NOMO-1 treated with DMSO at 0.1 percent for 48 hours (cell line): Measurements from ENCODE around the gene TM9SF4.
A peak's percentile ranks its signal among the peaks of the same experiment; 100 is the strongest.
"Not testable (repeated sequence)": the region's sequence is repeated elsewhere in the genome, so short reads cannot be mapped to it uniquely, and the experiment has no call there.

ENCODE experiments used
- DNase-seq: peaks from one replicate; lab custom pipeline; 2025; ENCODE audit not compliant: unreplicated experiment; lab: John Stamatoyannopoulos, UW

TM9SF4 gene

DNA sequence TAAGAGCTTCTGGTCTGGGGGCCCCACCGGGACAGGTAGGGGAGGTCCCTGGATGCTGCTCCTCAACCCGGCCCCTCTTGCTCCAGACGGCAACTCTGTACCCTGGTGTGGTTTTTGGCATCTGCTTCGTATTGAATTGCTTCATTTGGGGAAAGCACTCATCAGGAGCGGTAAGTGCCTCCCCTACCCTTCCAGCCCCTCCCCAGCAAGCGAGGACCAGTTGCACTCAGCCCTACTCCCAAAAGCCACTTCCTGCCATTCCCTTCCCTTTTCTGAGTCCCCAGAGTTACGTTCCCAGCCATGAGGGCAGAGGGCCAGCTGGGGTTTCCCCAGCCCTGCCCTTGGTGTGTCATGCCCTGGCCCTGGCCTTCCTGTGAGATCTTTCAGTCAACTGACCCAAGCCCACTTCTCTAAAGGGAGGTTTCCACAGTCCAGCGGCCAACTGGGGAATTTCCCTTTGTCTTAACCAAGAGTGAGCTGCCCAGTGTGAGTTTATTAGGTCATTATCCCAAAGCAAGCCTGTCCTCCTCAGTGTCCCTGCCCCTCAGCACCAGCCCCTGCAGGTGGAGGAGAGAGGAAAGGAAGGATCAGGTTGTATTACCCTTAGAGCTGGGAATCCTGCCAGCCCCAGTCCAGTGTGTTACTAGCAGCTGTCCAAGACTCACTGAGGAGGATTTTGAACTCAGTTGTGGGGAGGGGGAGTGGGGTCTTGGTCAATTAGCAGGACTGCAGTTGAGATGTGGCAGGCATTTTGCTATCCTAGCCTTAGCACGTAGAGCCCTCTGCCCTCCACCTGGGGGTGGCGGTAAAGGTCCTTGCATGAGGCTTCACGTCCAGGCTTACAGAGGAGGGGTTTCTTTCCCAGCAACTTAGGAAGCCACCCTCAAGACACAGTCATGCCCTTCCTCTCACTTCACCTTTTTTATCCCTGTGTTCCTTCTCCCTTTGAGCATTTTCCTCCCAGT, 45.8 kb downstream of the TM9SF4 start:
- DNase-seq = peak; percentile 33

DNA sequence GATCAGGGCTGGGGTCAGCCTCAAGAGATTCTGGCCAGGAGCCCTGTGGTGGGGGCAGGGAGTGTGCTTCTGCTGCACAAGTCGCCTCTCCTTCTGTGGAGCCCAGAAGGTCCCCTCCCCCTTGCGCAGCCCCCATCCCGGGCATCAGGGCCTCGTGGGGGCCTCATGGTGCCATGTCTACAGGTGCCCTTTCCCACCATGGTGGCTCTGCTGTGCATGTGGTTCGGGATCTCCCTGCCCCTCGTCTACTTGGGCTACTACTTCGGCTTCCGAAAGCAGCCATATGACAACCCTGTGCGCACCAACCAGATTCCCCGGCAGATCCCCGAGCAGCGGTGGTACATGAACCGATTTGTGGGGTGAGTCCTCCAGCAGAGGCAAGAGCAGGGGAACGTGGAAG, 48.1 kb downstream of the TM9SF4 start:
- no peak for DNase-seq

DNA sequence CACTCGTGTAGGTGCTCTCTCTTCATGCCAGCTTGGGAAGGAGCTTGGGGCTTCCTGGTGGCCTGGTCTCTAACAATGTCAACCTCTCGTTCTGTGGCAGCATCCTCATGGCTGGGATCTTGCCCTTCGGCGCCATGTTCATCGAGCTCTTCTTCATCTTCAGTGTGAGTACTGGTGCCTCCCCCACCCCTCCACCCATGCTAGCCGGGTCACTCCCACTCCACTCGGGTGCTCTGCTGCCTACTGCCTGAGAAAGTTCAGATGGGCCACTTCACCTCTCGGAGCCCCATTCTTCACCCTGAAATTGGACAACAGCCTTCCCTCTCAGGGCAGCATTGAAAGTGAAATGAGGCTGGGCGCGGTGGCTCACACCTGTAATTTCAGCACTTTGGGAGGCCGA, 48.8 kb downstream of the TM9SF4 start:
- no peak for DNase-seq

DNA sequence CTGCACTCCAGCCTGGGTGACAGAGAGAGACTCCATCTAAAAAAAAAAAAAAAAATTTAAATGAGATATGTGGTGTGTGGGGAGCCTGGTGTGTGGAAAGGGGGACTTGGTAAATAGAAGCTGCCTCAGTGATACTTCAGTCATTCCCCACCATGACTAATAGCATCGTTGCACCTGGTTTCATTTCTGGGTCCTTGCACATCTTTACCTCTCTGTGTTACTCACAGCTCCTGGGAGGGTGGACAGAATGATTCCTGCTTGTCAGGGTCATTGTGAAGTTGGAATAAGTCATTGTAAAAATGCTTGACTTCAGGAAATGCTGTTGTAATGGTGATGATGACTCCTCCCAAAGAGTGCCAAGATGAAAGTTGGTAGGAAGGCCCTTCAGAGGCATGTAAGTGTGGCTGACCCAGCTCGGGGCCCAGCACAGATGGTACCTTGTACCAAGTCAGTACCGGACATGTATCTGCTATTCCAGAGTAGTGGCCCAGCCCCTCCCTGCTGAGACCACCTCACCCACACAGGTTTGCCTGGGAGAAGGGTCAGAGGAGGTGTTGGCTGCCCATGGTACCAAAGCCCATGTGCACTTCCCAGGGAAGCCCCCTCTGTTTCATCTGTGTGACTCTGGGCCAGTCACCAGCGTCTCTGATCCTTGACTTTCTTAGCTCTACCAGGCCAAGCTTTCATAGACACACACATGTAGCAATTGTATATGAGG, 49.6 kb downstream of the TM9SF4 start:
- no peak for DNase-seq

DNA sequence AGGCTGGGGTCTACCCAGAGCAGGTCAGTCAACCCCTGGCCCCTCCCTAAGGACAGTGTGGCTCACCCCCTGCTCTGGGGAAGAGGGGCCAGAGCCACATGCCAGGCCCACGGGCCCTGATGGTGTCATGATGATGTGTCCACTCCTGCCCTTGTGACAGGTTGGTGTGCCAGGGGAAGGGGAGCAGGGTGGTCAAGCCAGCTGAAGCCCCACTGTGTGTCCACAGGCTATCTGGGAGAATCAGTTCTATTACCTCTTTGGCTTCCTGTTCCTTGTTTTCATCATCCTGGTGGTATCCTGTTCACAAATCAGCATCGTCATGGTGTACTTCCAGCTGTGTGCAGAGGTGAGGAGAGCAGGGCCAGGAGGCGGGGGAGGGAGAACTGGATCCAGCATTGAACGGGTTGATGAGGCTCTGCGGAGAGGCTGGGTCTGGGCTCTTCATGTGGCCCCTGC, 50.3 kb downstream of the TM9SF4 start:
- no peak for DNase-seq

DNA sequence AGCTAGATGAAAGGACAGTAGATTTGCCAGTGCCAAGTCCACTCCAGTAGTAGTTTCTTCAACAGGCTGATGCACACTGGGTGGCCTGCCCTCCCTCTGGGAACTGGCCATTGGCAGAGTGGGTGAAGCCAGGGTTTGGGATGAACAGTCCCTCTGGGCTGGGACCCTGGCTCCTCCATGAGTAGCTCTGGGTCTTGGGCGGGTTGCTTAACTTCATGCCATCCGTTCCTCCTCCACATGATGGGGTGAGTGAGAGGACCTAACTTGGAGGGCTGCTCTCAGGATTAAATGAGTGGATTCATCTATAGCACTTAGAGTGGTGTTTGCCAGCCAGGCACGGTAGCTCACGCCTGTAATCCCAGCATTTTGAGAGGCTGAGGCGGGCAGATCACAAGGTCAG, 50.8 kb downstream of the TM9SF4 start:
- DNase-seq = no peak

DNA sequence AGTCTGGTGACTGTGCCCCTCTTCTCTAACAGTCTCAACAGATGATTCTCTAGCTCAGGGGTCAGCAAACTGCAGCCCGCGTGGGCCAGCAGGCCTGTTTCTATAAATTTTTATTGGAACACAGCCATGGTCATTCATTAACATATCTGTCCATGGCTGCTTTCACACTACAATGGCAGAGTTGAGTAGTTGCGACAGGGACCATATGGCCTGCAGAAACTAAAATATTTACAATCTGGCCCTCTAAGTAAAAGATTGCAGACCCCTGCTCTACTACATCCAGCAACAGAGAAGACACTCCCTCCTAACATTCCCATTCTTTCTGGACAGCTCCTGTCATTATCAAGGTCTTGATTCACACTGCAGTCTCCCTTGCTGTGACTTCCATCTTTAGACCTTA, 52.8 kb downstream of the TM9SF4 start:
- no peak for DNase-seq

DNA sequence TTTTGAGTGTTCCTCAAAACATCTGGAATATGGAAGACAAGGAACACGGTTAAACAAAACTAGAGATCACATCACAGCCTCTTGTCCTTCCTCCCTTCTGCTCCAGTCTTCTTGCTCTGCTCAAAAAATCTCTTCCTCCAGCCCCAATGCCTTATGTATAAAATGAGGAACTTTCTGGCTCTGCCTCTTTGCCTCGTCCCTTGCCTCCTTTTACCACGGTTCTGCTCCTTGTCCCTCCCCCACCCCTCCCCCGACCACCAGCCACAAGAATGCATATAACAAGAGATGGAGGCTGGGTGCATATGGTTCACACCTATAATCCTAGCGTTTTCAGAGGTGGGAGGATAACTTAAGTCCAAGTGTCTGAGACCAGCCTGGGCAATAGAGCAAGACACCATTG, 54.4 kb downstream of the TM9SF4 start:
- no peak for DNase-seq

DNA sequence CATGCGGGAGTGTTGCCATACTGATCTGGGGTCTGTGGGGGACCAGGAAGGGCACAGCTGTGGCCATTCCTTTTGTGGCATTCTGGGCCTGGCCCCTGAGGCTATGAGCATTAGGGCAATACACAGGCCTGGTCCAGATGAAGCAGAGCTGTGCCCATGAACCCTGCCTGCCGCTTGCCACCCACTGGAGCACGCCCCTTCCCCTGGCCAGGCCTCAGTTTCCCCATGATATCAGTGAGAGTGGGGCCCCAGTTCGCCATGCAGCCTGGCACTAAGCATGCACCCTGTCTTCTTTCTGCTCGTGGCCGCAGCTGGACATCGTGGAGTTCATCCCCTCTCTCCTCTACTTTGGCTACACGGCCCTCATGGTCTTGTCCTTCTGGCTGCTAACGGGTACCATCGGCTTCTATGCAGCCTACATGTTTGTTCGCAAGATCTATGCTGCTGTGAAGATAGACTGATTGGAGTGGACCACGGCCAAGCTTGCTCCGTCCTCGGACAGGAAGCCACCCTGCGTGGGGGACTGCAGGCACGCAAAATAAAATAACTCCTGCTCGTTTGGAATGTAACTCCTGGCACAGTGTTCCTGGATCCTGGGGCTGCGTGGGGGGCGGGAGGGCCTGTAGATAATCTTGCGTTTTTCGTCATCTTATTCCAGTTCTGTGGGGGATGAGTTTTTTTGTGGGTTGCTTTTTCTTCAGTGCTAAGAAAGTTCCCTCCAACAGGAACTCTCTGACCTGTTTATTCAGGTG, 55.6 kb downstream of the TM9SF4 start:
- no peak for DNase-seq

DNA sequence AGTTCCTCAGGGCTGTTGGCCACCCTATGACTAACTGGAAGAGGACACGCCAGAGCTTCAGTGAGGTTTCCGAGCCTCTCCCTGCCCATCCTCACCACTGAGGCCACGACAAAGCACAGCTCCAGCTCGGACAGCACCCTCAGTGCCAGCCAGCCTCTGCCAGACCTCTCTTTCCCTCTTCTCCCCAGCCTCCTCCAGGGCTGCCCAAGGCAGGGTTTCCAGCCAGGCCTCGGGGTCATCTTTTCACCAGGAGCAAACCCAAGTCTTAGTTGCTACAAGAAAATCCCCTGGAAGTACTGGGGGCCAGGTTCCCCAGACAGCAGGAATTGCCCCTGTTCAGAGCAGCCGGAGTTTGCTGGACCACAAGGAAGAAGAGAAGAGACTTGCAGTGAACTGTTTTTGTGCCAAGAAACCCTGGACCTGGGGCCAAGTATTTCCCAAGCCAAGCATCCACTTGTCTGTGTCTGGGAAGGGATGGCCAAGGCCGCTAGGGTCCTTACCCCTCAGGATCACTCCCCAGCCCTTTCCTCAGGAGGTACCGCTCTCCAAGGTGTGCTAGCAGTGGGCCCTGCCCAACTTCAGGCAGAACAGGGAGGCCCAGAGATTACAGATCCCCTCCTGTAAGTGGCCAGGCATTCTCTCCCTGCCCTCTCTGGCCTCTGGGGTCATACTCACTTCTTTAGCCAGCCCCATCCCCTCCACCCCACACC, 56.5 kb downstream of the TM9SF4 start:
- DNase-seq = no peak

DNA sequence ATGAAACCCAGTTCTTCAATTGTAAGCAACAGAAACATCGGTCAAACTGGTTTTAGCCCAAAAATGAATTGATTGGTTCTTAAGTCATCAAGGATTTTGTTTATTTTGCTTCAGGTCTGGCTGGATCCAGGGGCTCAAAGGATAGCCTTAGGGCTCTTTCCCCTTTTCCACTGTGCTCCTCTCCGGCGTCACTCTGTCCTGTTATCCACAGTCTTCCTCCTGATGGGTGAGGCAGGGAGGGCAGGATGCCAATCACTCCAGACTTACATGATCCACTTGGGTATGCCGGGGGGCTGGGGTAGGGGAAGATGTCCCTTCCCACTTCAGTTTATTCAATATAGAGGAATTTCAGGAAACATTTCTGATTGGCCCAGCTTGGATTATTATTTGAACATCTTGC, 58.0 kb downstream of the TM9SF4 start:
- no peak for DNase-seq

DNA sequence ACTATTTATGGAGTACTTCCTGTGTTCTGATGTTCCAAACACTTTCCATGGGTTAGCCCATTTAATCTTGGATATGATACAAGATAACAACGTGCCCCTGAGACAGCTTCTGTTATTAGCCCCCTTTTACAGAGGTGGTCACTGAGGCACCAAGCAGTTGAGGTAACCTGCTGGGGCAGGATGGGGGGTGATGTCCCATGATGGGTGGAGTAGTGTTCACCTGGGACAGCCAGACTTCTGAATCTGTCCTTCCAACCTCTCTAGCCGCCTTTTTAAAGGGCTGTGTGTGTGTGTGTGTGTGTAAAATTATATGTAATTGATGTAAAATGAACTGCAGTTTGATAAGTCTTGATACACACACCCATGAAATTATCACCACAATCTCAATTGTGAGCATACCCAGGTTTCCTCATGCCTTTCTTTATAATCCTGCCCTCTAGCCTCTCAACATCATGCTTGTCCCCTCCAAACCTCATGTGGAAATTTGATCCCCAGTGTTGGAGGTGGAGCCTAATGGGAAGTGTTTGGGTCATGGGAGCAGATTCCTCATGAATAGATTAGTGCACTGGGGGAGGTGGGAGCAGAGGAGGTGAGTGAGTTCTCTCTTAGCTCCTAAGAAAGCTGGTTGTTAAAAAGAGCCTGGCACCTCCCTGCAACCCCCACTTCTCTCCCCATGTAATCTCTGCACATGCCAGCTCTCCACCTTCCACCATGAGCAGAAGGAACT, 58.8 kb downstream of the TM9SF4 start:
- no peak for DNase-seq

DNA sequence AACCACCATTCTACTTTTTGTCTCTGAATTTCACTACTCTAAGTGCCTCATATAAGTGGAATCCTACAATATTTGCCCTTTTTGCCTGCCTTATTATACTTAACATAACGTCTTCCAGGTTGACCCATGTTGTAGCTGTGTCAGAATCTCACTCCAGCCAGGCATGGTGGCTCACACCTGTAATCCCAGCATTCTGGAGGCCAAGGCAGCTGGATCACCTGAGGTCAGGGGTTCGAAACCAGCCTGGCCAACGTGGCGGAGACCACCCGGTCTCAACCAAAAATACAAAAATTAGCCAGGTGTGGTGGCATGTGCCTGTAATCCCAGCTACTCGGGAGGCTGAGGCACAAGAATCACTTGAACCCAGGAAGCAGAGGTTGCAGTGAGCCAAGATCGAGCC, 68.2 kb downstream of the TM9SF4 start:
- not testable (repeated sequence) for DNase-seq

DNA sequence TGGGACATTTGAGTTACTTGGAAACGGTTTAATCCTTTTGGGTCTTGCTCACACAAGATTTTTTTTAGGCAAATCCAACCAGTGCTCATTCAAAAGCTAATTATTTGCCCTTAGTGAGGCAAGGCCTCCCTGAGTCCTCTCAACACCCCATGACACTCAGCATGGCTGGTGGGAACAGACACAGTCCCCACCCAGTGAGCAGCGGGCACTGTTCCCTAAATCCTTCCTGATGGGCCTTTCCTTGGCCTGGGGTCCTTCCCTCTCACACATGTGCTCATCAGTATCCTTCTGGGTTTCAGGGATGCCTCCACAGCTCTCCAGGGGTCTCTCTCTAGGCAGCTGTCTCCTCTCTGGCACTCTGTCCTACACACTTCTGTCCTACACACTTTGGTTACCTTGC, 70.0 kb downstream of the TM9SF4 start:
- no peak for DNase-seq

DNA sequence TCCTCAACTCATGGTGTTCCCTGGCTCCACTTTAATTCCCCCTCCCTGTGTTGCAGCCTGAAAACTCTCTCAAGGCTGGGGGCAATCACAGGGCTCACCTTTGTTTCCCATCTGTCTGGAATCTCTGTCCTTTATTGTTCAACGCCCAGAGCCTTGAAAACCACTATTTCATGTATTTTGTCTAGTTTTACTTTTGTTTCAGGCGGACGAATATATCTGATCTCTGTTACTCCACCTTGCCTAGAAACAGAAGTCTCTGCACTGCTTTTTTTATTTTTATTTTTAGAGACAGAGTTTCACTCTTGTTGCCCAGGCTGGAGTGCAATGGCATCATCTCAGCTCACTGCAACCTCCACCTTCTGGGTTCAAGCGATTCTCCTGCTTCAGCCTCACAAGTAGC, 70.4 kb downstream of the TM9SF4 start:
- no peak for DNase-seq

DNA sequence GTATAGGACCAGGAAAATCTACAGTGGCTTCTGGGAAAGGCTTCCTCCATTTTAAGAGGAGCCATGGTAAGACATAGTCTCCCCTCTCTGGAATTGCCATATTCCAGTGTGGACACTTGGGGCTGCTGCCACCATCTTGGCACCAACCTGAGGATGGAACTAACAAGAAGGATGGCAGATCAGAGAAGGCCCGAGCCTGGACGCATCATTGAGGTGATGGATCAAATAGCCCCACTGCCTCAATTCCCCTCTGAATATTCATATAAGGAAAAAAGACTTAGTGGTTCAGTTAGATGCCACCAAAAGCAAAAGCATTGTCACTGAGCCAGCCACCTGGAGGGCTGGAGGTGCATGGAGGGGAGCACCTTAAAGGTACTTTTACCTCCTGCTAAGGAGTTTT, 72.1 kb downstream of the TM9SF4 start:
- DNase-seq = no peak

DNA sequence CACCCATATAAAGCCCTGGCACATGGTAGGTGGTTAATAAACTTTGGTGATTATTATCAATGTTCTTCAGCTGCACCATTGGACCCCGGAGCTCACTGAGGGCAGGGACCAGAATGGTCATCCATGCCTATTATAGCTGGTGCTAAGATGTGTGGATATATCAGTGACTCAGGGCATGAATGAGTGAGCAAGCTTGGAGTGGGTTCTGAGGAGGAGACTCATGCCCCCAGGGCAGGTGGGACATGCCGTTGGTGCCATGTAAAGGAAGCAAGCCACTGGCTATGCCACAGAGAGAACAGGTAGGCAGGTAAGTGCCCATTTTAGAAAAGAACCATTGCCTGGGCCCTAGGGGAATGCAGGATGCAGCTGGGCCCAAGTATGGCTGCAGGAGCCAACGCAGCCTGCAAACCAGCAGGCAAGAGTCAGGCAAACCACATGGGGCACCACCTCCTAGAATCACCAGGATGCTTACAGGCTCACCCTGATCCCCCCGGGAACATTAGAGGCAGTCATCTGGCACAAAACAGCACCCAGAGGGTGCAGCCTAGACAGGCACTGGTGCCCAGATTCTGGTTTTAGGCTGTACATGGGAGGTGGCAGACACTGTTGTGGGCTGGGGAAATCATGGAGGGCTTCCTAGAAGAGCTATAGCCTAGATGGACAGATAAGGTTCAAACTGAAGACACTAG, 74.6 kb downstream of the TM9SF4 start:
- DNase-seq = no peak

DNA sequence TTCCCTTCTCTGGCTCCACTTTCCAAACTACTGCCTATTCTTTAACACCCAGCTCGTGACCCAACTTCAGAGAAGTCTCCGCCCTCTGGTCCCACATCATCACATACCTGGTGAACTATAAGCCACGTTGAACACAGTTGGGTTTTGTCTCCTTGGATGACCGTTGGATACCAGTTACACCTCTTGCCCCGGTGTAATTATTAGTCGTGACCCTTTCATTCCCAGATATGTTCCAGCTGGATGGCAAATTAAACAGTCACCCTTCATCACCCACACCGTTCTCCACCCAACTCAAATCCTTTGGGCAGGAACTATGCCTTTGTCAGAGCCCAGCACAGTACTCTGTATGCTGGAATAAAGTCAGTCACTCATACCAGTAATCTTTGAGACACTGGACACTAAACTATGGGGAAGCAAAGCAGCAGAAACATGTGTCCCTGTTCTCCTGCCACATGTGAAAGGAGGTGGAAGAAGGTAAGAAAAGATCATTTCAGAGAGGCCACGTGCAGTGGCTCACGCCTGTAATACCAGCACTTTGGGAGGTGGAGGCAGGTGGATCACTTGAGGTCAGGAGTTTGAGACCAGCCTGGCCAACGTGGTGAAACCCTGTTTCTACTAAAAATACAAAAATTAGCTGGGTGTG, 75.6 kb downstream of the TM9SF4 start:
- DNase-seq = no peak

DNA sequence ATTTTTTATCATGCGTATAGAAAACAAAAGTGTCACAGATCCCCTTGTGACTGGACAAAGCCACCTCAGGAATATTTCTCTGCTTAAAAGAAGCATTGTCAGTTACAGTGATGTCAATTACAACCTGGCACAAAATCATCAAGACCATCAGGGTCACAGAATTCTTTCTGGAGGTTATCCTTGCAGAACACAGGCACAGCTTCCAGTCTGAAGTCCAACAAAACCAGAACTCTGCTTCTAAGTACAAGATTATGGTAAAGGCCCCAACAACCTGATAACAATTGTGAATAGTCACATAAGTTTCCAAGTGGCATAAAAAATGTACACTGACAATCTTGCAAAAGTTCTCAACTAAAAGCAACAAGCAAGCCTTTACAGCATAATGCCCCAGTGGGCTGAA, 77.0 kb downstream of the TM9SF4 start:
- DNase-seq = no peak
